CD4-positive, alpha-beta T cell treated with Interleukin-21 for 1 hour (primary cell): ENCODE results near the gene C1orf122.

Source experiments
- DNase-seq: peaks from one replicate; pipeline ENCODE4 v3.0.0-alpha.2; 2020

The C1orf122 gene

DNA sequence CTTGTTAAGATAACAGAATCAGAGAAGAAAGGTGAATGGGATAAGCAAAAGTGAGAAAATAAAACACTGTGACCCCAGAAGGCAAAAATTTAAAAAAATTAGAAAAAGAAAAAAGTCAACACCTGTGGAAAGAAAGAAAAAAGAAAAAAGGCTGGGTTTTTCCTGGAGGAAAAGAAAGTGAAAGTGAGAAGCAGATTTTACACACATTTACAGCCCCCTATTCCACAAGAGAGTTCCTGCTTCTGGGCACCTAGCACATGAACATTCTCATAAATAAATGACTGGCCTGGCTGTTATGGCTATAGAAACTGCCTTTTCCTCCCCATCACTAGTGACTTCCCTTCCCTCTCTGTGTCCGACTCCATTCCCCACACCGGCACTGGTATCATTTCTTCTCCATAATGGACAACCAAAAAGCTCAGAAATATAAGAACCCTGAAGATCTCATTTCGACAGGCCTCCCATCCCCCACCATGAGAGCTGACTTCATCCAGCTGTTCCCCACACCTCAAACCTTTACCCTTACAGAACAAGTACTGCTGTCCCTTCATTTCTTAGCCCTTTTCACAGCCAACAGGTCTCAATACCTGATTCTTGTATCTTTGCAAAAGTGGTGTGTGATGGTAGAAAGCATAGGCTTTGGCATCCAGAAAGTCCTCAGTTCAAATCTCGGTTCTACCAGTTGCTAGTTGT is 39.2 kb downstream of the C1orf122 start:
- DNase-seq, result no peak

DNA sequence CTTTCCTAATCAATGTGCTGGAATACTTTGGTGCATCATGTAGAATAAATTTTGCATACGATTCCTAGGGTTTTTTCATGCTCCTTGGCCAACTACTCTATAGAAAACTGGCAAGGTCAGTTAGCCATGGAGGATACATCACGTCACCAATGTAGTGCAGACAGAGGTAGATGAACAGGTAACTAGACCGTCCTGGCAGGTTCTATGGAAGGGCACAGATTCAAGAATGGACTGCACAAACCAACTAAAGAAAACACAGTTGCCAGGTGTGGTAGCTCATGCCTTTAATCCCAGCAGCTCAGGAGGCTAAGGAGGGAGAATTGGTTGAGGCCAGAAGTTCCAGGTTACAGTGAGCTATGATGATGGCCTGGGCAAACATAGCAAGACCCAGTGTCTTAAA is 41.9 kb downstream of the C1orf122 start:
- no peak for DNase-seq

GRCh38 chr1:37850352-37850955 is 42.9 kb downstream of the C1orf122 start:
- no peak for DNase-seq

DNA sequence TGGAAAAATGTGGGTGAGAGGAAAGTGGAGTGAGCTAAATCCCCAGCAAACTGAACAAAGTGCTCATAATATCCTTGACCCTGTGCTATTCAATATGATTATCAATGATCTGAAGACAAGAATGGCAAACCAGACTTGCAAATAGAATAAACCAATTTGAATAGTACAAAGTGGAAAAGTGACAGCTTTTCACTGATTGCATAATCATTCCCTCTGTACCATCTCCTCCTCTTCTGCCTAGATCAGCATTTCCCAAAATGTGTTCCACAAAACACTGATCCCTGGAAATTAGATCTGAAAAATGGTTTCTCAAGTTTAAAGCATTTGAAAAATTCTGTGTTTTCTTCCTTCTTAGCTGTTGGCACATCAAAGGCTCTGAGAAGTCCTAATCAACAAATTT is 43.7 kb downstream of the C1orf122 start:
- no peak for DNase-seq

DNA sequence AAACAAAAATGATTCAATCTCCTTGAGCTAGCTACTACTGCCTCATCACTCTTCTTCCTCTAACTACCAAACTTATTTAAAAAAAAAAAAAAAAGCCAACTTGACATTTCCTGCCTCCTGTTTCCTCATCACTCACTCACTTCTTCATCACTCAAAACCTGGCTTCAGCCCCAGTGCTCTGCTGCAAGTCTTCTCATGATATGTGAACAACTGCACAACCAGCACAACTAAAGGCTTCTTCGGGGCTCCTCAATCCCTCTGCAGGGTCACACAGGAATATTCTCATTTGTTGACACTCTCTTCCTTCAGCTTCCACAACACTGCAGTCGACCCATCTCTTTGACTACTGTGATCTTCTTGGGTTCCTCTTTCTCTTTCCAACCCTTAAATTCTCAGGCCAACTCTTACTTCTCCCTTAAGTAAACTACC is 44.2 kb downstream of the C1orf122 start:
- no peak for DNase-seq

DNA sequence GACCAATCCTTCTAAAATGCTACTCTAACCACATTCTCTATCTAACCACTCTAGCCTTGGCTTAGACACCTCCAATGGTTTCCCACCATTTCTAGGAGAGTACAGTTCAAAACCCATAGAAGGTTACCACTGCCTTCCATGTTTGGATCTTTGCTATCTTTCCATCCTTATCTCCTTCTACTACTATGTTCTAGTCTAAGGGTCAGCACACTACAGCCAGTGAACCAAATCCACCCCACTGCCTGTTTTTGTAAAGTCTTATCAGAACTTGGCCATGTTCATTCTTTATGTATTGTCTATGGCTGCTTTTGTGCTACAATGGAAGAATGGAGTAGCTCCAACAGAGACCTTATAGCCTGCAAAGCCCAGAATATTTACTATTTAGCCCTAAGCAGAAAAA is 45.6 kb downstream of the C1orf122 start:
- DNase-seq, result no peak

DNA sequence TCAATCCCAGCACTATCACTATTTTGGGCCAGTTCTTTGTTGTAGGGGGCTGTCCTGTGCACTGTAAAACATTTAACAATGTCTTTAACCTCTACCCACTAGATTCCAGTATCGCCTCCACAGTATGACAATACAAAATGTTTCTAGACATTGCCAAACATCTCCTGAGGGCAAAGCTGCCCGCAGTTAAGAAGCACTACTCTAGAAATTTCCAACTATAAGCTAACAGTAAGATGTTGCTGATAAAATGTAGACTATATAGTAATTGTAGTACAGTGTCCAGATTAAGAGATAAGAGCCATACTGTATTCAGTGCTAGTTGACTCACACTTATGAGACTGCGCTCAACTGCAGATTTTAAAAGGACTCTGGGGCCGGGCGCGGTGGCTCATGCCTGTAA is 46.8 kb downstream of the C1orf122 start:
- DNase-seq, result no peak
